ENCODE measurements around the gene HRH2. TPM values are rescaled to one million over a fixed set of nuclear protein-coding genes. Genes with fewer than 3 reads are reported as not detected.

HRH2 gene
- total RNA-seq, 1 experiment from 2014 or later = not detected

DNA sequence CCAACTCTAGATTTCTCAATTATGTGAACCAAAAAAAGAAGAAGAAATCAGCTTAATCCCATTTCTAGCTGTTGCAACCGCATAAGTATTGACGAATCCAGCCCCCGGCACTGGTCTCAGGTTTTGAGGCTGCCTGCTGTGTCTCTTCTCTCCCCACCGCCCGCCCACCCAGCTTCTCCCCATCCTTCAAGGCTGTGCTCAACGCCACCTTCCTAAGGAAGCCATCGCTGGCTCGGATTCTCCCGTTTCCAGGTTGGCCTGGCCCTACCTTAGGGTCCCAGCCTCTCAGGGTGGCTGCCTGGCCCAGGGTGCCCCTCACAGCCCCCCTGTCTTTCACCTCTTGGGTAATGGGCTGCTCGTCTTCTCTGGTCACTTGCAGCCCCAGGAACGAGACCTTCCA, 77.8 kb downstream of the HRH2 start:
- H3K9me2 ChIP-seq (ENCODE audit: insufficient read depth) = no peaks in the 10 kb centered on the region
- BruUV-seq (replicated peaks) = no TSS peak
- intact Hi-C loops (cut with micrococcal nuclease; ENCODE audit: unreplicated experiment) = no loop called here
- no peak for DNase-seq
- no peak overlapping the region for H2AFZ ChIP-seq
- H3K4me1 ChIP-seq (replicated peaks; ENCODE audit: insufficient read depth) = no peaks in the 10 kb centered on the region
- no peaks in the 10 kb centered on the region for H4K20me1 ChIP-seq (ENCODE audit: insufficient read depth)
- no peaks in the 10 kb centered on the region for H3F3A ChIP-seq (ENCODE audit: insufficient read depth, low read depth)
- no peak overlapping the region for H3K27ac ChIP-seq
- no peaks in the 10 kb centered on the region for H3K9me3 ChIP-seq (ENCODE audit: insufficient read depth, low read depth)
- H3K4me3 ChIP-seq = no peak overlapping the region
- no peaks in the 10 kb centered on the region for H3K36me3 ChIP-seq (ENCODE audit: low read depth)
- H3K79me2 ChIP-seq (ENCODE audit: low read depth) = no peaks in the 10 kb centered on the region
- no peak overlapping the region for H3K4me2 ChIP-seq
- CTCF ChIA-PET = no interaction called here
- TF ChIP-seq, protein P1, sequence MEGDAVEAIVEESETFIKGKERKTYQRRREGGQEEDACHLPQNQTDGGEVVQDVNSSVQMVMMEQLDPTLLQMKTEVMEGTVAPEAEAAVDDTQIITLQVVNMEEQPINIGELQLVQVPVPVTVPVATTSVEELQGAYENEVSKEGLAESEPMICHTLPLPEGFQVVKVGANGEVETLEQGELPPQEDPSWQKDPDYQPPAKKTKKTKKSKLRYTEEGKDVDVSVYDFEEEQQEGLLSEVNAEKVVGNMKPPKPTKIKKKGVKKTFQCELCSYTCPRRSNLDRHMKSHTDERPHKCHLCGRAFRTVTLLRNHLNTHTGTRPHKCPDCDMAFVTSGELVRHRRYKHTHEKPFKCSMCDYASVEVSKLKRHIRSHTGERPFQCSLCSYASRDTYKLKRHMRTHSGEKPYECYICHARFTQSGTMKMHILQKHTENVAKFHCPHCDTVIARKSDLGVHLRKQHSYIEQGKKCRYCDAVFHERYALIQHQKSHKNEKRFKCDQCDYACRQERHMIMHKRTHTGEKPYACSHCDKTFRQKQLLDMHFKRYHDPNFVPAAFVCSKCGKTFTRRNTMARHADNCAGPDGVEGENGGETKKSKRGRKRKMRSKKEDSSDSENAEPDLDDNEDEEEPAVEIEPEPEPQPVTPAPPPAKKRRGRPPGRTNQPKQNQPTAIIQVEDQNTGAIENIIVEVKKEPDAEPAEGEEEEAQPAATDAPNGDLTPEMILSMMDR (conservative IDR thresholded peaks at IDR 0.05) = no peak
- TF ChIP-seq EZH2 (IDR thresholded peaks at IDR 0.05; ENCODE audit: low read depth) = no peak
- H3K27me3 ChIP-seq (ENCODE audit: insufficient read depth, low read depth) = peaks cover 17% of the 10 kb centered on the region; the same call in 1 of the 2 replicates
- POLR2A ChIA-PET (ENCODE audit: unreplicated experiment) = no interaction called here

DNA sequence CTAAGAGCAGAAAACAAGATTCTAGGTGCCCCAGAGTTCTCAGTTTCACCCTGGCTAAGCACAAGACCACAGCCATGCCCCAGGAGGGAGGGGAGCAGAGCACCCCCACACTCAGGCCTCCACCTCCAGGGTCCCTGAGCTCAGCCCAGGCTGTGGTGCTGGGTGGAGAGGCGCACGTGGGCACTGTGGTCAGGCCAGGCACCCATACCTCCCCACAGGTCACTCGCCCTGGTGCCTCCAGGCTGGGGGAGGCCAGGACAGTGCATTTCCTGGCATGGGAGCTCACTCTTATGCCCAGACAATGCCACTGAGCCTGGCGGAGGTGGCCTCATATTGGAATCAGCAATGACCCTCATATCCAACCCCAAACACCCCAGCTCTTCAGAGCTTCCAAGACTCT, 78.8 kb downstream of the HRH2 start:
- Histone ChIP-seq H3K36me3 (ENCODE audit: low read depth) (no peaks in the 10 kb centered on the region), H4K20me1 (ENCODE audit: insufficient read depth) (no peaks in the 10 kb centered on the region), H3K79me2 (ENCODE audit: low read depth) (no peaks in the 10 kb centered on the region), H3K27ac (no peak overlapping the region), H3K9me3 (ENCODE audit: insufficient read depth, low read depth) (no peaks in the 10 kb centered on the region), H3K27me3 (ENCODE audit: insufficient read depth, low read depth) (peaks cover 20% of the 10 kb centered on the region; the same call in 1 of the 2 replicates), H3K4me1 (replicated peaks; ENCODE audit: insufficient read depth) (no peaks in the 10 kb centered on the region), H3K9me2 (ENCODE audit: insufficient read depth) (no peaks in the 10 kb centered on the region), H2AFZ (no peak overlapping the region), H3F3A (ENCODE audit: insufficient read depth, low read depth) (no peaks in the 10 kb centered on the region), H3K4me2 (no peak overlapping the region), H3K4me3 (no peak overlapping the region)
- intact Hi-C loops (cut with micrococcal nuclease; ENCODE audit: unreplicated experiment) = no loop called here
- ChIA-PET CTCF (no interaction called here), POLR2A (ENCODE audit: unreplicated experiment) (no interaction called here)
- DNase-seq = no peak
- no TSS peak for BruUV-seq (replicated peaks)
- TF ChIP-seq, protein P1 (conservative IDR thresholded peaks at IDR 0.05) = no peak
- TF ChIP-seq EZH2 (IDR thresholded peaks at IDR 0.05; ENCODE audit: low read depth) = no peak

DNA sequence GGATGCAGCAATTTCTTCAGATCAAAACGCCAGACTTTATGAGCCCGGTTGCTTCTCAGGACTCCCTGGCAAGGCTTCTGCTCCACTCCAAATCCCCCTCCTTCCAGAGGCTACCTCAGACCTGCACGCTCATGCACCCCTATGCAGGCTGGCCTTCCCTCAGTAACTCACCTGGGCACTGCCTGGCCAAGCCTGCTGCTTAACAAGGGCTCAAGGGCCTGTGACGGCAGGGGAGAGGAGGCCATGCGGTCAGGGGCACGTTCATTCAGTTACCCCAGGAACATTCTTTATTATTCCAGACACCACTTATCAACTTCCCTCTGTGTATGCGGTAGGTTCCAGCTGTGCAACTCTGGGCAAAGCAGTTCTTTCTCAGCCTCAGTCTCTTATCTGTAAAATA, 79.6 kb downstream of the HRH2 start:
- Histone ChIP-seq H3K4me2 (no peak overlapping the region), H3K9me2 (ENCODE audit: insufficient read depth) (no peaks in the 10 kb centered on the region), H3K79me2 (ENCODE audit: low read depth) (no peaks in the 10 kb centered on the region), H3K4me3 (no peak overlapping the region), H3K27ac (no peak overlapping the region), H3K4me1 (replicated peaks; ENCODE audit: insufficient read depth) (no peaks in the 10 kb centered on the region), H3K27me3 (ENCODE audit: insufficient read depth, low read depth) (peaks cover 20% of the 10 kb centered on the region; the same call in 1 of the 2 replicates), H3F3A (ENCODE audit: insufficient read depth, low read depth) (no peaks in the 10 kb centered on the region), H3K9me3 (ENCODE audit: insufficient read depth, low read depth) (no peaks in the 10 kb centered on the region), H2AFZ (no peak overlapping the region), H4K20me1 (ENCODE audit: insufficient read depth) (no peaks in the 10 kb centered on the region), H3K36me3 (ENCODE audit: low read depth) (no peaks in the 10 kb centered on the region)
- intact Hi-C loops (cut with micrococcal nuclease; ENCODE audit: unreplicated experiment) = no loop called here
- DNase-seq = no peak
- BruUV-seq (replicated peaks) = no TSS peak
- TF ChIP-seq, protein P1 (conservative IDR thresholded peaks at IDR 0.05) = no peak
- CTCF ChIA-PET = no interaction called here
- POLR2A ChIA-PET (ENCODE audit: unreplicated experiment) = no interaction called here

Measured in PC-9 (cell line).